WI38 (cell line): ENCODE results near the gene HDAC4.

Source experiments
- H3K4me3 ChIP-seq: 2 replicates; pipeline ENCODE4 v1.5.1; 2011; ENCODE audit warnings: low read depth, mild to moderate bottlenecking, control low read depth, low read length
- CTCF ChIP-seq: IDR thresholded peaks from 2 replicates; pipeline ENCODE4 v1.5.1; 2012; ENCODE audit warnings: low read depth, mild to moderate bottlenecking, control low read depth, low read length

HDAC4 gene

GRCh38 chr2:239106314-239106908, 294.4 kb downstream of the HDAC4 start:
- H3K4me3 ChIP-seq: no peak overlapping the region
- TF ChIP-seq CTCF: peak; percentile 46

- TF ChIP-seq CTCF: no peak
- H3K4me3 ChIP-seq: no peak overlapping the region
Observed at GRCh38 chr2:239105234-239105633, 295.6 kb downstream of the HDAC4 start.

GRCh38 chr2:239104800-239105199, 296.0 kb downstream of the HDAC4 start:
- H3K4me3 ChIP-seq: no peak overlapping the region
- TF ChIP-seq CTCF: no peak

- no peak overlapping the region for H3K4me3 ChIP-seq
- no peak for TF ChIP-seq CTCF
Observed at GRCh38 chr2:239103125-239104098, 297.4 kb downstream of the HDAC4 start.

GRCh38 chr2:239102266-239102665, 298.6 kb downstream of the HDAC4 start:
- no peak for TF ChIP-seq CTCF
- no peak overlapping the region for H3K4me3 ChIP-seq

GRCh38 chr2:239101807-239102206, 299.0 kb downstream of the HDAC4 start:
- no peak overlapping the region for H3K4me3 ChIP-seq
- TF ChIP-seq CTCF: no peak

- no peak overlapping the region for H3K4me3 ChIP-seq
- no peak for TF ChIP-seq CTCF
Observed at GRCh38 chr2:239101071-239101470, 299.7 kb downstream of the HDAC4 start.
